KOPT-K1 (cell line): Measurements from ENCODE around the gene MAP3K2.

Experiments
- H3K27ac ChIP-seq: fragments of 200-600 bp; sonication (generic); 2 replicates; pipeline ENCODE4 v1.5.1; 2016; ENCODE audit warnings: antibody characterized with exemption, mild to moderate bottlenecking, low read depth, low read length; ENCODE audit not compliant: poor library complexity, severe bottlenecking
- H3K36me3 ChIP-seq: fragments of 200-600 bp; sonication (generic); 2 replicates; pipeline ENCODE4 v1.5.1; 2017; ENCODE audit warnings: antibody characterized with exemption, mild to moderate bottlenecking, low read length, moderate library complexity; ENCODE audit not compliant: insufficient read depth
- H3K9me3 ChIP-seq: fragments of 200-600 bp; sonication (generic); 2 replicates; pipeline ENCODE4 v1.5.1; 2017; ENCODE audit warnings: antibody characterized with exemption, low read length, mild to moderate bottlenecking; ENCODE audit not compliant: insufficient read depth, poor library complexity, severe bottlenecking

The MAP3K2 gene

DNA sequence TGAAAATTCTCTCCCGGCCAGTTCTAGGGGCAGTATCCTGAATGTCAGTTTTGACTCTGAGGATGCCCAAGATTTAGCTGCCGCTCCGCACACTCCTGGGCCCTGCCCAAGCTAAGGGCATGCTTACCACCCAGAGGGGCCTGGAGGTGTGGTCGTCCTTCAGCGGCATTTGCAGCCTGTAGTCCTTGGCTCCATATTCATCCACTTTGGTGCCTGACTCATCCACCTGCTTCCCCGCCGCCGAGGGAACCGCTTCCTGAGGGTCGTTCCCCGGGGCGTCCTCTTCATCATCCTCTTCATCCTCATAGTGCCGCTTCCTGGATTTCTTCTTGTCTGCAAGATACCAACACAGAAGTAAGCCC lies 94.4 kb downstream of the MAP3K2 start:
- peak overlapping the region; percentile 82 for H3K27ac ChIP-seq
- H3K36me3 ChIP-seq, result peaks cover 45% of the 10 kb centered on the region
- H3K9me3 ChIP-seq, result no peaks in the 10 kb centered on the region

DNA sequence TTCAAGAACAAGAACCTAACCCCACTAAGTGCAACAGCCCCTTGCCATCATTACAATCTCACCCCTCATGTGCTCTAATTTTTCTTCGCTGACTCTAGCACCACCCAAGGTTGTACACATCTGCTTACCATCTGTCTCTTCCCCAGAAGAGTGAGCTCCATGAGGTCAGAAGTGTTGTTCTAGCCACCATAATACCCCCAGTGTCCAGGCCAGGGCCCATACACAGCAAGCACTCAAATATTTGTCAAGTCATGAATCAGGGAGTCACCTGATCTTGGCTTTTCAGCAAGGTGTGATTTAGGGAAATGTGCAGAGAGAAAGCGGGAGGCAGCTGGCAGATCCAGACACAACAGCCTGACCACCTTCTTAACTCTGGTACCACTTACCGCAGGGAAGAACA lies 99.5 kb downstream of the MAP3K2 start:
- H3K27ac ChIP-seq, result no peak overlapping the region
- peaks cover 96% of the 10 kb centered on the region for H3K36me3 ChIP-seq
- H3K9me3 ChIP-seq, result peaks cover 4% of the 10 kb centered on the region

- Histone ChIP-seq H3K27ac (no peak overlapping the region), H3K9me3 (peaks cover 4% of the 10 kb centered on the region), H3K36me3 (peaks cover 99% of the 10 kb centered on the region)
Measured at GRCh38 chr2:127283275-127283674, 104.5 kb downstream of the MAP3K2 start.

DNA sequence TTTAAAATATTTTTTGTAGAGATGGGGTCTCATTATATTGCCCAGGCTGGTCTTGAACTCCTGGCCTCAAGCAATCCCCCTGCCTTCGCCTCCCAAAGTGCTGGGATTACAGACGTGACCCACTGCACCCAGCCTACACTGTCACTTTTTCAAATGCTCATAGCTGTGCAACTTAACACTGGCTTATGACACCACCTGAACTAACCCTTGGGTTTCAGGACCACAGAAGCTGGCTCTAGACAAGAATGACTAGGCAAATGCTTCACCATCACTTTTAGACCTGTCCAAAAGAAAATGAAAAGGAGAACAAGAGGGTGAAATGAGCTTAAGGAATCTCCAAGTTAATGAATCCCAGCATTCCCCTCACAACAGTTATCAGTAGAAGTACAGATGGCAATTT lies 107.1 kb downstream of the MAP3K2 start:
- no peak overlapping the region for H3K27ac ChIP-seq
- peaks cover 99% of the 10 kb centered on the region for H3K36me3 ChIP-seq
- peaks cover 4% of the 10 kb centered on the region for H3K9me3 ChIP-seq

DNA sequence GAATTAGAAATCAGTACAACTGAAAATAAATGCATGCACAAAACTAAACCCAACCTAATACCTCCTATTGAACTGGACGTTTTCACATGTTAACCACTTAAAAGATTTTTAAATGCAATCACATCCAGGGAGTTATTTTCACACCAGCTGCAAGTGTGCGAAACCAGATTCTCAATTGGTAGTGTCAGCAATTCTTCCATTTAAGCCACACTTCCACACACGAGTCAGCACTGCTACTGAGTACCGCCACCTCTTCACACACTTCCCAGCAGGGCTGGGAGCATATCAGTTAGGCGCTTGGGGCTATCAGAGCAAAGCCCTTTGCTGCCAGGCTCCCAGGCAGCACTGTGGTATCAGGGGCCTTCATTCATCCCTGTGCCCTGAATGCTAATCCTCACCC lies 108.0 kb downstream of the MAP3K2 start:
- H3K27ac ChIP-seq, result no peak overlapping the region
- peaks cover 99% of the 10 kb centered on the region for H3K36me3 ChIP-seq
- H3K9me3 ChIP-seq, result peaks cover 4% of the 10 kb centered on the region

DNA sequence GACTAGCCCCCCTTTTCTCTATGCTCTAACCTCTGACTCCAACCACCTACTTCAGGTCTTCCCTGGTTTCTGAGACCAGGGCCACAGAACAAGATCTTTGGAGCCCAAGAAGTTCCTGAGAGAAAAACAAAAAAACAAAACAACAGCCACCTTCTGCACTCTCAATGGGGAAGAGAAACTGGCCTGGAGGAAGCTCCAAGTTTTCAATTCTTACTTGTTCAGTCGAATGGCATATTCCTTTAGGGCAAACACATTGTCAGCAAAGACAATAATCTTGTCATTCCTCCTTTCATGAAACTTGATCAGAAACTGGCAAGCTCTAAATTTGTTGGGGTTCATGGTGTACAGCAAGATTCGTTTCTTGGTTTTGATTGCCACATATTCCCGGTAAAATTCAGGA lies 108.8 kb downstream of the MAP3K2 start:
- H3K36me3 ChIP-seq, result peaks cover 99% of the 10 kb centered on the region
- no peak overlapping the region for H3K27ac ChIP-seq

DNA sequence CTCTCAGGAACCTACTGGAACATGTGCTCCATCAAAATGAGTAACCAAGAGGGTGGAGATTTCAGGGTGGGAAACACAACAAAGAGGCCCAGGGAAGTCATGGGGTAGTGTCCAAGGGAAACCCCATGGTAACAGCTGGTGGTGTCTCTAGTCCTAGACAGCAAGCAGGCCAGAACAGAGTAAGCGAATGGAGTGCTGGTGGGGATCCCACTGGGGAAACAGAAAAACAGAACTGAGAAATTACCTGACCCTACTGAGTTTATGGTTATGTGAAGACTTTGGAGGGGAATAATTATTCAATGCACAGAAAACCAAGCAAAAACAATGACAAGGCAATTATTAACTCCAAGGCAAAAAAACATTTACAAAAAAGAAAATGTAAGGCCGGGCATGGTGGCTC lies 110.7 kb downstream of the MAP3K2 start:
- no peaks in the 10 kb centered on the region for H3K9me3 ChIP-seq
- H3K36me3 ChIP-seq, result peaks cover 98% of the 10 kb centered on the region
- H3K27ac ChIP-seq, result no peak overlapping the region

More for the DNA sequence above, 108.8 kb downstream of the MAP3K2 start:
- H3K9me3 ChIP-seq, result peaks cover 4% of the 10 kb centered on the region

DNA sequence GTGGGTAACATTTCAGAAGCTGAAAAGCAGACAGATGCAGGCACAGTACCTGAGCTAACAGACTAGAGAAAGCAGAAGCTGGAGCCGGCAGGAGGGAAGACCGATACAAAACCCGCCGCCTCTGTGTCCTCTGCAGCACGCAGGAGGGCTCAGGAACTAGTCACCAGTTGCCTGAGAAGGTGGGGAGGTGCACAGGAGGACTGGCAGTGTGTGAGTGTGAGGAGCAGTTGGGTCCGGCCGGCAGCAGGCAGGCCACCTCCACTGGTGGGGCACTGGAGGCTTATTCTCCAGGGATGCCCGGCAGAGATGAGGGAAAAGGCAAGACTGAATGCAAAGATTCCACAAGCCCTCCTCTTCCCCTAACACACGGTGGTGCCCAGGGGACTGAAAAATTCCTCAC lies 112.0 kb downstream of the MAP3K2 start:
- H3K27ac ChIP-seq, result no peak overlapping the region
- H3K36me3 ChIP-seq, result peaks cover 98% of the 10 kb centered on the region
- no peaks in the 10 kb centered on the region for H3K9me3 ChIP-seq

DNA sequence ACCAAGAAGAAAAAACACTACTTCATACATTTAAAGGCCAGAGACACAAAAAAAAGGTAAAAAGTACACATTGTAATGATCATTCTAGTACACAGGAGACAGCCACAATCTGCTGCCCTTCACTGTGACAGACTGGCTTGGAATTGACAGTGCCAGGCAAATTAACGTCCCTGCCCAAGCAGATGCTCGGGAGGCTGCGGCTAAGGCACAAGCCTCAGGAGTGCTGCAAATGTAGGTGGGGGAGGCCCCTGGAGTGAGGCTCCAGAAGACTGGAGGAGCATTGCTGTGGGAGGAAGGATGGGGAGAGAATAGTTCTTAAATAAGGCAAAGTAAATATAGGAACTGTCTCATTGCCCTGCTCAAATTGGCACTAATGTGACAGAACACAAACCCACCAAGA lies 112.4 kb downstream of the MAP3K2 start:
- no peaks in the 10 kb centered on the region for H3K9me3 ChIP-seq
- H3K27ac ChIP-seq, result no peak overlapping the region
- H3K36me3 ChIP-seq, result peaks cover 99% of the 10 kb centered on the region

- peaks cover 98% of the 10 kb centered on the region for H3K36me3 ChIP-seq
Measured at GRCh38 chr2:127270663-127271062, 117.1 kb downstream of the MAP3K2 start.

GRCh38 chr2:127261804-127262406 lies 125.9 kb downstream of the MAP3K2 start:
- no peak overlapping the region for H3K27ac ChIP-seq
- no peaks in the 10 kb centered on the region for H3K9me3 ChIP-seq
- peaks cover 87% of the 10 kb centered on the region for H3K36me3 ChIP-seq

More at GRCh38 chr2:127270663-127271062, 117.1 kb downstream of the MAP3K2 start:
- no peak overlapping the region for H3K27ac ChIP-seq
- H3K9me3 ChIP-seq, result no peaks in the 10 kb centered on the region

- no peak overlapping the region for H3K27ac ChIP-seq
- peaks cover 89% of the 10 kb centered on the region for H3K36me3 ChIP-seq
- H3K9me3 ChIP-seq, result no peaks in the 10 kb centered on the region
Measured at GRCh38 chr2:127259355-127259754, 128.4 kb downstream of the MAP3K2 start.

- Histone ChIP-seq H3K27ac (no peak overlapping the region), H3K36me3 (peaks cover 68% of the 10 kb centered on the region), H3K9me3 (no peaks in the 10 kb centered on the region)
Measured at GRCh38 chr2:127256866-127257265, 130.9 kb downstream of the MAP3K2 start.

- Histone ChIP-seq H3K9me3 (no peaks in the 10 kb centered on the region), H3K36me3 (peaks cover 64% of the 10 kb centered on the region), H3K27ac (no peak overlapping the region)
Measured at GRCh38 chr2:127256381-127256780, 131.4 kb downstream of the MAP3K2 start.

GRCh38 chr2:127255721-127256120 lies 132.1 kb downstream of the MAP3K2 start:
- Histone ChIP-seq H3K9me3 (no peaks in the 10 kb centered on the region), H3K36me3 (peaks cover 57% of the 10 kb centered on the region), H3K27ac (no peak overlapping the region)

GRCh38 chr2:127255146-127255545 lies 132.6 kb downstream of the MAP3K2 start:
- Histone ChIP-seq H3K36me3 (peaks cover 51% of the 10 kb centered on the region), H3K27ac (no peak overlapping the region), H3K9me3 (no peaks in the 10 kb centered on the region)
